ENCODE results near the gene SMO. TPM values are rescaled to one million over a fixed set of nuclear protein-coding genes. Genes with fewer than 3 reads are reported as not detected.

Gene SMO
- total RNA-seq: 8.6 TPM

GRCh38 chr7:129188372-129188891 is at the start of gene SMO:
TSS of gene SMO (plus strand) at chr7:129188633. CDS start at chr7:129189152, 519 bp downstream.
- DNase-seq (ENCODE audit: low spot score in 2 of 2) (peak; percentile 56 to 71), FAIRE-seq (no peak)

- FAIRE-seq (no peak), DNase-seq (ENCODE audit: low spot score in 2 of 2) (no peak)
These were observed 44.7 kb upstream of the SMO start for GRCh38 chr7:129143724-129144094.

GRCh38 chr7:129144095-129144833 is 44.2 kb upstream of the SMO start, which contains the start of gene TSPAN33:
TSS of gene TSPAN33 (plus strand) at chr7:129144707. CDS start at chr7:129144981, 274 bp downstream.
- FAIRE-seq: no peak

DNA sequence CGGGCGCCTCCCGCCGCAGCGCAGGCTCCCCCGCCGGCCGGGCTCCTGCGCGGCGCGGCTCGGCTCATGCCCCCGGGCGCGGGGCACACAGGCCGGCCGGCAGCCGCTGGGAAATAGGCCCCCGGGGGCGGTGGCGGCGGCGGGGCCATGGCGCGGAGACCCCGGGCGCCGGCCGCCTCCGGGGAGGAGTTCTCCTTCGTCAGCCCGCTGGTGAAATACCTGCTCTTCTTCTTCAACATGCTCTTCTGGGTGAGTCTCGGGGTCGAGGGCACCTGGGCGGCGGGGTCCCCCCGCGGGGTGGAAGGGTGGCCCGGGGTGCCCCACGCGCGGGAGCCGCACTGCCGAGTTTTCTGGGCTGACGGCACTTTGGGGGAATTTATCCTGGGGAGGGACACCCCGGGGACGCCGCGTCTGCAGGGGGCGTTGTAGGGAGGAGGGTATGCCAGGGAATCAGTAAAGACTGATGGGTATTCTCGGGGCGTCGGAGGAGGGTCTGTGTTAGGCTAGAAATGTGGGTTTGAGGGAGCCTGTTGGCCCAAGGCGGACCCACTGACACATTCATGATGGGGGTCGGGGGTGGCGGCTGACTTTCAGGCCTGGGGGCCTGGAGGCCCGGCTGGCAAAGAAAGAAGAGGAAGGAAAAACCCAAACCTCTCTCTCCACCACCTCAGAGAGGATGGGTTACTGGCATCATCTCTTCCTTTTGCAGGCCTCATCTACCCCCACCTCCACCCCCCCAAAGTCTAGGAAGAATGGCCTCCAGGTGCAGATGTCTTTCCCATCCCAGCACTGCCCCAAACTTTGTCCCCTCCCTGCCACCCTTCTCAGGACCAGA is 43.4 kb upstream of the SMO start:
- DNase-seq (ENCODE audit: low spot score in 2 of 2) (no peak), FAIRE-seq (no peak)

More at GRCh38 chr7:129144095-129144833, 44.2 kb upstream of the SMO start, which contains the start of gene TSPAN33:
- peak; percentile 83 to 89 for DNase-seq (ENCODE audit: low spot score in 2 of 2)

GRCh38 chr7:129146237-129146979 is 42.0 kb upstream of the SMO start:
- FAIRE-seq (no peak), DNase-seq (ENCODE audit: low spot score in 2 of 2) (no peak)

DNA sequence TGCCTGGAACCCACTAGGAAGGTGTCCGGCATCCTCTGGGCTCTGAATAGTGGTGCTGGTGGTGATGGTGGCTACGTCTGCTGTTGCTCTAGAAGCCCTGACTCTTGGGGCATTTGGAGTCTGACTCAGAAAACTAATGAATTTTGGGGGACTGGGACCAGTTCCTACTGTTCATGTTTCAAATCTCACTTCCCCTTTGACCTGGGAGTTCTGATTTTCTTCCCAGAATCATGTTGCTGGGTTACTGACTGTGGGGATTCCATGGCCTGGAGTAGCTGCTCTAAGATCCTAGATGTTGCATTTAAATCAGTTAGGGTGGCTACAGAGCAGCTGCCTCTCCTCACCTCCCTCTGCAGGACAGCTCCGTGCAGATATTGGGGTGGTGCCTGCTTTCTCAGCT is 40.7 kb upstream of the SMO start:
- FAIRE-seq: no peak
- no peak for DNase-seq (ENCODE audit: low spot score in 2 of 2)

DNA sequence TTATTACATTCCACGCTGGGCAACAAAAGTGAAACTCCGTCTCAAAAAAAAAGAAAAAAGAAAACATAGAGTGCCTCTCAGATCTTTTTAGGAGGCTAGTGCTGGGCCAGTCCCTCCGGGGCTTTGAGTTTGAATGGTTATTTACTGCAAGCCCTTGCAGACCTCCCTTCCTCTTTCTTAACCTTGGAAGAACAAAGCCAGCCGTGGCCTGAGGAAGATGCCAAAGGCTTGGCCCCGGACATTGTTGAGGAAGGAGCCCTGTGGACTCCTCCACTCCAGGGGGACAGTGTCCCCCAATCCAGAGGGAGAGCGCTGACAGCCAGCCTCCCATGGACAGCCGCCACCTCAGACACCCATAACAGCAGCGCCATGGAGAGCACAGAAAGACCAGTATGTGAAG is 38.9 kb upstream of the SMO start:
- DNase-seq (ENCODE audit: low spot score in 2 of 2) (no peak), FAIRE-seq (no peak)

GRCh38 chr7:129150199-129150996 is 38.0 kb upstream of the SMO start:
- no peak for DNase-seq (ENCODE audit: low spot score in 2 of 2)
- no peak for FAIRE-seq

DNA sequence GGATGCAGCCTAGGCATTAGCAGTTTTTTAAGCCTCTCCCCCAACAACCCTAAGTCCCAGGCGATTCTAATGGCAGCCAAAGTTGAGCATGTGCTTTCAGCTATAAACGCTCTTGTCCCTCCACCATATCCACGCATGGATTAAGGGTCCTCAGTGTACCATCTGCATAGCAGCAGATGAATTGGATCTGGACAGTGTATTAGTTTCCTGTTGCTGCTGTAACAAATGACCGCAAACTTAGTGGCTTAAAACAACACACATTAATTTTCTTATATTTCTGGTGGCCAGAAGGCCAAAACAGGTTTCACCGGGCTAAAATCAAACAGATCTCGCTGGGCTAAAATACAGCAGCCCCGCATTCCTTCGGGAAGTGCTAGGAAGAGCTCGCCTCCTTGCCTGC is 30.8 kb upstream of the SMO start:
- DNase-seq (ENCODE audit: low spot score in 2 of 2) (no peak), FAIRE-seq (no peak)

DNA sequence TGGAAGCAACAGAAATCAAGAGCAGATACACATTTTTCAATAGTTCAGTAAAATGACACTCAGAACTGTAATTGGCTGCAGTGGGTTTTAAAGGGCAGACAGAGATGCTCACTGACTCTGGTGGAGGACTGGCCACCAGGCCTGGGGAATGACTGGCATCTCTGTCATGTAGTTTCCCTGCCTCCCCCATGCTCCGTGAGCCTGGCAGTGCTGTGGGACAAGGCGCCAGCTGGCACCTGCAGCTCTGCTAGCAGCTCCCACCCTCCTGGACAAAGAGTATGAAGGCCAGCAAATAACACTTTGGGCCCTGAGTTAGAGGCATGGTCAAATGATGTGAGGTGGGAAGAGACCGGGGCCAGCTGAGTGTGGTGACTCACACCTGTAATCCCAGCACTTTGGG is 28.9 kb upstream of the SMO start:
- DNase-seq (ENCODE audit: low spot score in 2 of 2): no peak

DNA sequence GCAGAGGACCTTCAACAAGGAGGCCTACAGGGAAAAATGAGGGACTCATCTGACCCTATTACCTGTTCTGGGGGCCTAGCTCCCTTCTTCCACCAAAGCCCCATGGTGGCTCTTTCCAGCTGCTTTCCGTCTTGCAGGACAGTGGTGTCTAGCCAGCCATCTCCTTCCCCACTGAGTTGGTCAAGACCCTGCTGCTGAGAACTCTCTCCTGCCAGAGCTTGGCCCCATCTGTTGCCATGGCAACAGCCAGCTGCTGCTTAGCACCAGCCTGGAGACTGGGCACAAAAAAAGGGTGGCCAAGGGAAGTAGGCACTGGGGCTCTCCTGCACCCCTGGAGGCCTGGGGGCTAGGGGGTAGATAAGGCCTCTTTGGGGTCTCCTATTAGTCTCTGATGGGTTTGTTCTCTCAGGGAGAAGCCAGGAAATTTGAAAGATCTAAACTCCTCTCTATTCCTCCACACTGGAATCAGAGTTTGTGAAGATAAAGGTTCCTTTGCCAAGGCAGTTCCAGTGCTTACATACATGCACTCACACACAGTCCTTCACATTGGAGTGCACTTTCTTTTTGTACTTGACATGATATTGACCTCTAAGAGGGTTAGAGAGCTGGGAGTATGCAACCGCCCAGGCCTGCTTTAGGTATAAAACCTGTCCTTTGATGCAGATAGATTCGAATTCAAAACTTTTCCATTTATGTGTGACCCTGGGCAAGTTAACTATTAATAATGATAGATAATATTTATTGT is 28.1 kb upstream of the SMO start:
- FAIRE-seq: no peak

More for the DNA sequence above, 28.9 kb upstream of the SMO start:
- FAIRE-seq: no peak

DNA sequence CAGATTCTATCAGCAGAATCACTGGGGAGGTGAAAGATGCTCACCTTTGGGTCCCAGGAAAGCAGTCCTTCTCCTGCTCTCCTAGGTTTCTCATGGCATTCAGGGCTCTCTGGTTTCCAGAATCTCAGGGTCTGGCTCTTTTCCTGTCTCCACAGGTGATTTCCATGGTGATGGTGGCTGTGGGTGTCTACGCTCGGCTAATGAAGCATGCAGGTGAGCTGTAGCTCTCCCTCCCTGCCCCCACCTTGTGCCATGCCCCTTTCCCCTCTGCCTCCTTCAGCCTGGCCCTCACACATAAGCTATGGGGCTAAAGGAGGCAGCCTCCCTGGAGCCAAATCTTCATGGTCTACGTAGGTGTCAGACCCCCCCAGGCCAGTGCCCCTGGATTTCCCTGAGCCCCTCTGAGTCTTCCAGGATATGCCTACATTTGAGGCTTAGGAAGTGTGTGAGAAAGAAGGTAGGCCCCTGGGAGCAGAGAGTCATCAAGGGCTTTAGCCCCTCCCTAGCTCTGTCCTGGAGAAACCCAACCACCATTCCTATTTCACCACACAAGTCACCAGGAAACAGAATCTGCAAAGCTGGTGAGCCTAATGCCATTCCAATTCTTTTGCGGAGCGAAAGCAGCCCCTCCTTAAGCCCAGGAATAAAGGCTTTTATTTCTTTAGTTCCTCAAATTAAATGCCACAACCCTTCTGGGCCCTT is 26.8 kb upstream of the SMO start:
- no peak for FAIRE-seq
- DNase-seq (ENCODE audit: low spot score in 2 of 2): no peak

More for the DNA sequence above, 28.1 kb upstream of the SMO start:
- no peak for DNase-seq (ENCODE audit: low spot score in 2 of 2)

DNA sequence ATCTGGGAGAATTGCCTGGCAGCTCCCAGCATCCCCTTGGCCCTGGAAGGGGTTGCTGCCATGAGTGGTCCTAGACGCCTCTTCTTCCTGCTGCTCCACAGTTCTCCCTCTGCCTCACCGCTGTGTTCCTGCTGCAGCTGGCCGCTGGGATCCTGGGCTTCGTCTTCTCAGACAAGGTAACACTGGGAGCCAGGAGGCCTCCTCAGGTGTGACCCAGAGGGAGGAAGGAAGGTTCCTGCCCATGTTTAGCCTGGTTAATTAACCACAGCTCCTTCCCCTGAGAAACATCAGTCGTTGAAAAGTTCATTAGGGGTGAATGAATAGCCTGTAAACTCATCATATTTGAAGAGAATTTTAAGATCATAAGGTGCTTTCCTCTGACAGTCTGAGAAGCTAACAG is 25.7 kb upstream of the SMO start:
- DNase-seq (ENCODE audit: low spot score in 2 of 2): no peak
- FAIRE-seq: no peak

GRCh38 chr7:129163875-129164544 is 24.4 kb upstream of the SMO start:
- no peak for FAIRE-seq
- peak in 1 of 2 donors; percentile 54 for DNase-seq (ENCODE audit: low spot score in 2 of 2)

GRCh38 chr7:129166745-129167144 is 21.7 kb upstream of the SMO start:
- no peak for FAIRE-seq
- DNase-seq (ENCODE audit: low spot score in 2 of 2): no peak

GRCh38 chr7:129167817-129168216 is 20.6 kb upstream of the SMO start:
- DNase-seq (ENCODE audit: low spot score in 2 of 2): no peak
- FAIRE-seq: no peak

GRCh38 chr7:129168231-129169021 is 20.0 kb upstream of the SMO start:
- DNase-seq (ENCODE audit: low spot score in 2 of 2) (no peak), FAIRE-seq (no peak)

Data from frontal cortex (tissue), 4 donors.